Activated CD8-positive, alpha-beta memory T cell treated with anti-CD3 and anti-CD28 coated beads for 4 hours (primary cell): ENCODE data around the gene ATAD1.
A peak's percentile ranks its signal among the peaks of the same experiment; 100 is the strongest.
"Not testable (repeated sequence)": the region's sequence is repeated elsewhere in the genome, so short reads cannot be mapped to it uniquely, and the experiment has no call there.

ENCODE experiments used
- DNase-seq, 2 donors: peaks; one replicate each; pipeline ENCODE4 v3.0.0-alpha.2; 2020; ENCODE audit warnings: low read depth in 2 of 2

The ATAD1 gene, protein sequence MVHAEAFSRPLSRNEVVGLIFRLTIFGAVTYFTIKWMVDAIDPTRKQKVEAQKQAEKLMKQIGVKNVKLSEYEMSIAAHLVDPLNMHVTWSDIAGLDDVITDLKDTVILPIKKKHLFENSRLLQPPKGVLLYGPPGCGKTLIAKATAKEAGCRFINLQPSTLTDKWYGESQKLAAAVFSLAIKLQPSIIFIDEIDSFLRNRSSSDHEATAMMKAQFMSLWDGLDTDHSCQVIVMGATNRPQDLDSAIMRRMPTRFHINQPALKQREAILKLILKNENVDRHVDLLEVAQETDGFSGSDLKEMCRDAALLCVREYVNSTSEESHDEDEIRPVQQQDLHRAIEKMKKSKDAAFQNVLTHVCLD

DNA sequence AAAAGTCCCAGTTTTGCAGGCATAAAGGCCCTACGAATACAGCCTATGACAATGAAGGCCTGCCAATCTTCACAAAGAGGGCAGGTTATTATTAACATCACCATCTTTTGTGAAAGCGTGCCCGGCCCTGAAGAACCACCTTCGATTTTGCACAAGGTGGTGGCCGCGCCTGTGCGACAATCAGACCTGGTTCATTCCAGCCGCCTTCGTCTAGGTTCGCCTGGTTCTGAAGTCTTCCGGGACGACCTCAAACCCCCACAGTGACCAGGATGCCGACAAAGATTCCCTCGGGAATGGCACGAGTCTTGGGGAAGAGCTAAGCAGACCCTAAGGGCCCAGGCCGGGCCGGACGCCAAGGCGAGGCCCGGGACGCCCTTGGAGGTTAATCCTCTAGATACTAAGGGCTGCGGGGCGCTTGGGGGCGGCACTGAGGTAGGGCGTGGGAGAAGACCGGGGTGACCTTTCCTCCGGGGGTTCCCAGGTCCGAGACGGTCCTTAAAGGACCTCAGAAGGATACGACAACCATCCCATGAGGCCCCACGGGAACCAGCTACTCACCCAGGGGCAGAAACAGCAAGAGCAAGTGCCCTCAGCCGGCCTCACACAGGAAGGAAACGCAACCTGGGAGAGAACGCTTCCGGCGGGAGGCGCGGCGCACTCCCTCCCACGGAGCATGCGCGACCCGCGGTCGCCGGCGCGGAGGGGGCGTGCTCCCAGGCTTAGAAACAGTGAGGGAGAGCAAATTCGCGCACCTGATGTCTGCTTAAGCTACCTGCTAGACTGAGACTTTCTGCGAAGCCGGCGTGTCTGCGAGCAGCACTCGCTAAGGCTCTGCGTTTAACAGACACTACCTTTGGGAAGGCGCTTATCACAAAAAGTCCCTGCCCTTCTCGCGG, at the start of gene ATAD1:
TSS of gene ATAD1 (minus strand) at position 618 of the 896 bp plus-strand sequence. CDS start 3,627 bp downstream, outside the sequence.
- peak; percentile 74 to 77 for DNase-seq

GRCh38 chr10:87867453-87867852, 49.4 kb upstream of the ATAD1 start:
- DNase-seq, result no peak

- no peak for DNase-seq
Measured at GRCh38 chr10:87866412-87866974, 48.5 kb upstream of the ATAD1 start.

GRCh38 chr10:87865241-87865881, 47.3 kb upstream of the ATAD1 start:
- DNase-seq, result no peak

DNA sequence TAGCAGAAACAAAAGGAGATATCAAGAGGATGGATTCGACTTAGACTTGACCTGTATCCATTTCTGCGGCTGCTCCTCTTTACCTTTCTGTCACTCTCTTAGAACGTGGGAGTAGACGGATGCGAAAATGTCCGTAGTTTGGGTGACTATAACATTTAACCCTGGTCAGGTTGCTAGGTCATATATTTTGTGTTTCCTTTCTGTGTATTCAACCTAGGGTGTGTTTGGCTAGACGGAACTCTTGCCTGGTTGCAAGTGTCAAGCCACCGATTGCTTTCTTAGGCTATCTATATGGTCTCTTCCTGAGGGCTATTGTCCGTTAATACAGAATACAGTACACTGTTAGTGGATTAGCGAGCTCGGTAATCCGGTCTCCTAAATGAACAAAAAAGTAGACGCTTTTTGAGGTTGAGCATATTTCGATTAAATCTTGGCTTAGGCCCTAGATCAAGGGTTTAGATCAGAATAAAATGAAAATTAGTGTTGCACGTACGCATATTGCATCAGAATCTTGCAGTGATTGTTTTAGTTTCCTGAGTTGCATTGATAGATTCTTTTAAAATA, 46.6 kb upstream of the ATAD1 start:
- no peak for DNase-seq

DNA sequence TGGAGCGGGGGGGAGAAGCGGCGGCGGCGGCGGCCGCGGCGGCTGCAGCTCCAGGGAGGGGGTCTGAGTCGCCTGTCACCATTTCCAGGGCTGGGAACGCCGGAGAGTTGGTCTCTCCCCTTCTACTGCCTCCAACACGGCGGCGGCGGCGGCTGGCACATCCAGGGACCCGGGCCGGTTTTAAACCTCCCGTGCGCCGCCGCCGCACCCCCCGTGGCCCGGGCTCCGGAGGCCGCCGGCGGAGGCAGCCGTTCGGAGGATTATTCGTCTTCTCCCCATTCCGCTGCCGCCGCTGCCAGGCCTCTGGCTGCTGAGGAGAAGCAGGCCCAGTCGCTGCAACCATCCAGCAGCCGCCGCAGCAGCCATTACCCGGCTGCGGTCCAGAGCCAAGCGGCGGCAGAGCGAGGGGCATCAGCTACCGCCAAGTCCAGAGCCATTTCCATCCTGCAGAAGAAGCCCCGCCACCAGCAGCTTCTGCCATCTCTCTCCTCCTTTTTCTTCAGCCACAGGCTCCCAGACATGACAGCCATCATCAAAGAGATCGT, 46.0 kb upstream of the ATAD1 start:
- peak in 1 of 2 donors; percentile 2 for DNase-seq

DNA sequence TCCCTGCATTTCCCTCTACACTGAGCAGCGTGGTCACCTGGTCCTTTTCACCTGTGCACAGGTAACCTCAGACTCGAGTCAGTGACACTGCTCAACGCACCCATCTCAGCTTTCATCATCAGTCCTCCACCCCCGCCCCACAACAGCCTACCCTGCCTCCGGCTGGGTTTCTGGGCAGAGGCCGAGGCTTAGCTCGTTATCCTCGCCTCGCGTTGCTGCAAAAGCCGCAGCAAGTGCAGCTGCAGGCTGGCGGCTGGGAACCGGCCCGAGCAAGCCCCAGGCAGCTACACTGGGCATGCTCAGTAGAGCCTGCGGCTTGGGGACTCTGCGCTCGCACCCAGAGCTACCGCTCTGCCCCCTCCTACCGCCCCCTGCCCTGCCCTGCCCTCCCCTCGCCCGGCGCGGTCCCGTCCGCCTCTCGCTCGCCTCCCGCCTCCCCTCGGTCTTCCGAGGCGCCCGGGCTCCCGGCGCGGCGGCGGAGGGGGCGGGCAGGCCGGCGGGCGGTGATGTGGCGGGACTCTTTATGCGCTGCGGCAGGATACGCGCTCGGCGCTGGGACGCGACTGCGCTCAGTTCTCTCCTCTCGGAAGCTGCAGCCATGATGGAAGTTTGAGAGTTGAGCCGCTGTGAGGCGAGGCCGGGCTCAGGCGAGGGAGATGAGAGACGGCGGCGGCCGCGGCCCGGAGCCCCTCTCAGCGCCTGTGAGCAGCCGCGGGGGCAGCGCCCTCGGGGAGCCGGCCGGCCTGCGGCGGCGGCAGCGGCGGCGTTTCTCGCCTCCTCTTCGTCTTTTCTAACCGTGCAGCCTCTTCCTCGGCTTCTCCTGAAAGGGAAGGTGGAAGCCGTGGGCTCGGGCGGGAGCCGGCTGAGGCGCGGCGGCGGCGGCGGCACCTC, 45.3 kb upstream of the ATAD1 start, which contains the start of the genes KLLN and PTEN:
TSS of gene KLLN (minus strand) at position 481 of the 891 bp plus-strand sequence. CDS start 1,046 bp downstream, outside the sequence.
TSS of gene PTEN (plus strand) at position 573 of the 891 bp plus-strand sequence. CDS start 845 bp downstream, outside the sequence.
- DNase-seq, result peak; percentile 55 to 62

GRCh38 chr10:87862679-87863052, 44.6 kb upstream of the ATAD1 start:
- DNase-seq, result peak in 1 of 2 donors; percentile 51

DNA sequence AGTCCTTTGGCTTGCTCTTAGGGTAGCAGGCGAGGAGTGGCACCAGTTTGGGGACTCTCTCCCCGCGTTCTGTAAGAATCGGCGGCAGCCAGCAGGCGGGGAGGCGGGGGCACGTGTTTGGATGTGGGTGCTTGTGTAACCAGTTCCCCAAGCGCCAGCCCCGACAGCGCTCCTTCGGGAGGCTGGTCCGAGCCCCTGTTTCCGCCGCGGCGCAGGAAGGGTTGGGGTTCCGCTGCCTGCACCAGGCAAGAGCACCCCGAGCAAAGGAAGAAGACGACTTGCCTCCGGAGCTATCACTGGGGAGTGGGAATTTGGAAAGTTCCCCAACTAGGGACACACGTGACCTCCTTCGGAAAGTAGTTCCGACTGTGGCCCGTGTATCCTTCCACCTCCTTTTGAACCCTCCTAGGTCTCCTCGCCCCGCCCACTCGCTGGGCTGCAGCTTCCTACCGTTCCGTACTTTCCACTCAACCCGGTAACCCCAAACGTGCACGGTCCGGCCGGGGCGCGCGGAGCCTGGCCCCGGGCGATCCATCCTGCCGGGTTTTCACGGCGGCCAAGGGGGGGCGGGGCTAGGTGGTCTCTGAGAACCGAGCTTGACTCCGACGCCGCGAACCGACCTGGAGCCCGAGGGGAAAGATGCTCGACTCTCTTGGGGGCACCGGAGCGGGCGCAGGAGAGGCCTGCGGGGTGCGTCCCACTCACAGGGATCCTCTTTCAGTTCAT, 44.1 kb upstream of the ATAD1 start:
- DNase-seq, result peak; percentile 88

- peak in 1 of 2 donors; percentile 1 for DNase-seq
Measured at GRCh38 chr10:87861566-87861952, 43.5 kb upstream of the ATAD1 start.

- no peak for DNase-seq
Measured at GRCh38 chr10:87860816-87861403, 42.9 kb upstream of the ATAD1 start.

GRCh38 chr10:87860156-87860795, 42.2 kb upstream of the ATAD1 start:
- DNase-seq, result no peak

DNA sequence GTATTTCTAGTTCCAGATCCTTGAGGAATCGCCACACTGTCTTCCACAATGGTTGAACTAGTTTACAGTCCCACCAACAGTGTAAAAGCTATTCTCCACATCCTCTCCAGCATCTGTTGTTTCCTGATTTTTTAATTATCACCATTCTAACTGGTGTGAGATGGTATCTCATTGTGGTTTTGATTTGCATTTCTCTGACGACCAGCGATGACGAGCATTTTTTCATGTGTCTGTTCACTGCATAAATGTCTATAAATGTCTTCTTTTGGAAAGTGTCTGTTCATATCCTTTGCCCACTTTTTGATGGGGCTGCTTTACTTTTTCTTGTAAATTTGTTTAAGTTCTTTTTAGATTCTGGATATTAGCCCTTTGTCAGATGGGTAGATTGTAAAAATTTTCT, 37.6 kb upstream of the ATAD1 start:
- DNase-seq, result not testable (repeated sequence)

DNA sequence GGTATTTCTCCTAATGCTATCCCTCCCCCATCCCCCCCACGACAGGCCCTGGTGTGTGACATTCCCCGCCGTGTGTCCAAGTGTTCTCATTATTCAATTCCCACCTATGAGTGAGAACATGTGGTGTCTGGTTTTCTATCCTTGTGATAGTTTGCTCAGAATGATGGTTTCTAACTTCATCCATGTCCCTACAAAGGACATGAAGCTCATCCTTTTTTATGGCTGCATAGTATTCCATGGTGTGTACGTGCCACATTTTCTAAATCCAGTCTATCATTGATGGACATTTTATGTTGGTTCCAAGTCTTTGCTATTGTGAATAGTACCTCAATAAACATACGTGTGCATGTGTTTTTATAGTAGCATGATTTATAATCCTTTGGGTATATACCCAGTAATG, 37.2 kb upstream of the ATAD1 start:
- not testable (repeated sequence) for DNase-seq

DNA sequence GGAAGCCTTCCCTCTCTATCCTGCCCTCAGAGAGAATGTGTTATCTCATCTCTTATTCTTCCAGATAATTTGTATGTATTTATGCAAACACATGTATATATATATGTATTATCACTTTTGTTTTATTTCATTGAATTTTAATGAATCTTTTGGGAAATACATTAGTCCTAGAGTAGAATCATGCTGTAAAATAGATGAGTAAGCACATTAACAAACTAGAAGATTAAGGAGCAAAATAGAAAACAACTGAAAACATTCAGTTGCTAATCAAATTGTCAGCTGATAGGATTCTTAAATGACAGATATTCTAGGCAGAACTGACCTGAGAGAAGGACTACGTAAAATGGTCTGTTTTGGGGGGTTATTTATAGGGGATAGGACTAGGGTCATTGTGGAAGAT, 34.1 kb upstream of the ATAD1 start:
- DNase-seq, result no peak

DNA sequence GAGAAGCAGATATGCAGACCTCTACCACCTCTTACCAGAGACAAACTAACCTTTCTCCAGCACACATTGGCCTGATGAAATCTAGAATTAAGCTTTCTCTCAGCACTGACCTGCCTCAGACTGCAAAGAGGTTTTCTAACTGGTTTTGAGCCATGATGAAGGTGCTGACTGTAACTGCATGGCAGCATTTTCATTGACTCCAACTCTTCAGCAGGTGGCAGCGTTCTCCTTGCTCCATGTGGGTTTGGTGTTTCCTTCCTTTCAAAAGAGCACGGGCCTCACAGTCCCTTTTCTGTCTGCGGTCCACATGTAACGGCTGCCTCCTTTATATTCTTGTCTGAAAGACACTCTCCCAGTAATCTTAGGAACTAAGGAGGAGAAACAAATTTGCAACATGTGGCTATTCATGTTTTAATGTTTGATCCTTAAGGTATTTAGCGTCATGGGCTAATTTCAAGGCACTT, 32.7 kb upstream of the ATAD1 start:
- DNase-seq, result peak in 1 of 2 donors; percentile 9

DNA sequence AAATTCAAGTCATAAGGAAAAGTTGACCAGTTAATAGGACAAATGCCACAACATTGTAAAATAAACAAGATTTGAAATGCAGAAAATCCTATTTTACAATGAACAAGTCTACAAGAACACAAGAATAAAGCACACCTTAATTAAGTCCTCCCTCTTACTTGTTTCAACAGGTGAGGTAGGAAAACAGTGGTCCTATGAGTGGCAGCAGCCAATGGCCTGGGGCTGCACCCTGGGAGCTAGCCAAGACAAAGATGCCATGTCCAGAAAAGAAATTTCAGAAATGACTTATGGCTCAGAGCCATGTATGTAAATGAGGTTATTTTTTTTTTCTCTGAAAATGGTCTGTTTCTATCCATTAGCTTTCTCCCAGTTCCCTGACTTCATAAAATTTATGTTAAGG, 31.0 kb upstream of the ATAD1 start:
- DNase-seq, result no peak

DNA sequence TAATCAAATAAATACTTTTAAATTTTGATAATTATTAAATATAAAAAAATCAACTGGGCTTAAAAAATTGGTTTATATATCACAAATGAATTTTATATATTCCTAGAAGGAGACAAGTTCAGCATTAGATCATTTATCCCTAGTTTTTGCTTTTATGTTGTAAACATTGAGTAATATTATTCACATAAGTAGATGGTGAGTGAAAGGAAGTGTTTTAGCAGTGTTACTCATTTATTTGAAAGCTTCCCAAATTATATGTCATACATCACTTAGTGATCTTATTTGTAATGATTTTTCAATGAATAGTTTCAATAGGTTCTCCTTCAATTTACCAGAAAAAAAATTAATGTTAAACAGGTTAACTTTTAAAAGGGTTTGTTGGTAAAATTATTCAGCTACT, 29.5 kb upstream of the ATAD1 start:
- no peak for DNase-seq
